Activated naive CD4-positive, alpha-beta T cell treated with anti-CD3 and anti-CD28 coated beads for 36 hours (primary cell): ENCODE data around the gene KREMEN2. TPM values are rescaled to one million over a fixed set of nuclear protein-coding genes. Genes with fewer than 3 reads are reported as not detected.

Experiments
- CTCF ChIA-PET: fragments of 350-600 bp; sonication (Branson Sonifier 250); formaldehyde crosslinking; loops from one replicate; lab custom pipeline; 2021; ENCODE audit warnings: antibody characterized with exemption; lab: Charles Lee
- DNase-seq: peaks from one replicate; pipeline ENCODE4 v3.0.0-alpha.2; 2020
- H3K27ac Mint-ChIP-seq: one replicate; pipeline ENCODE4 v1.8.0; 2021; ENCODE audit warnings: mild to moderate bottlenecking, mixed read lengths
- H3K27me3 Mint-ChIP-seq: one replicate; pipeline ENCODE4 v1.8.0; 2021; ENCODE audit warnings: low read depth, mixed read lengths
- H3K36me3 Mint-ChIP-seq: one replicate; pipeline ENCODE4 v1.8.0; 2021; ENCODE audit warnings: low read depth, mixed read lengths
- H3K4me1 Mint-ChIP-seq: one replicate; pipeline ENCODE4 v1.8.0; 2021; ENCODE audit warnings: low read depth, mixed read lengths
- H3K4me3 Mint-ChIP-seq: one replicate; pipeline ENCODE4 v1.8.0; 2021; ENCODE audit warnings: mild to moderate bottlenecking, moderate library complexity, mixed read lengths
- H3K9me3 Mint-ChIP-seq: one replicate; pipeline ENCODE4 v1.8.0; 2021; ENCODE audit warnings: mixed read lengths
- intact Hi-C: fragments of 100-400 bp; cut with micrococcal nuclease; formaldehyde crosslinking; loops from one replicate; pipeline ENCODE4 v1.15.1; 2023
- total RNA-seq, 2 experiments: library from RNA; stranded (reverse); gene quantifications; one replicate each; pipeline ENCODE4 v1.2.3, GENCODE V29; 2021

KREMEN2 gene
- total RNA-seq, 2 experiments from 2014 or later: not detected

DNA sequence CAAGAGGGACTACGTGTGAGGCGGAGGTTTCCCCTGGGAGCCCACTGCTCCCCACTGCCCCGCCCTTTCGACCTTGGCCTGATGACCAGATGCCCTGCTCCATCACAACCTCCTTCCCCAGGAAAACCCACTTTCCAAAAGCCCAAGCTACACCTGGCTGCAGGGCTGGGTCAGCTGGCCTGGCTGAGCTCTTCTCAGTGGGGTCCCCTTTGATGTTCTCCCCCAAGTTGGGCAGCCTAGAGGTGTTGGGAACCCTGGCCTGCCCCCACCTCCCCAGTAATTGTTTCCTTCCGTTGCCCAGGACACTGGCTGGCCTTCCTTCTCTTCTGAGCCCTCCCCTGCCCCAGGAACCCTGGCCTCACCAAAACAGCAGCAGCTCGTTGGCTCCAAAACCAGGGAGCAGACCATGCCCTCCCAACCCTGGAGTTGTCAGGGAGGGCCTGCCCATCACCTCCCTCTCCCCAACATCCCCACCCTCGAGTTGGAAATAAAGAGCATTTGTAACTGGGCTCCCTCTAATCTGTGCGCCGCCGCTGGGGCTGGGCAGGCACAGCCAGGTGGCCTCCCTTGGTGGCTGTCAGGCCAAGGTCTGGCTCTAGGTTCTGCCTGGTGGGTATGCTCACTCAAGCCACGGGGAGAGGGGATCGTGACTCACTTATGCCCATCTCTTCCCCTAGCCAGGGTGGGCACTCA lies 50.1 kb downstream of the KREMEN2 start:
- no peak for DNase-seq
- peaks cover 3% of the 10 kb centered on the region for H3K27me3 Mint-ChIP-seq
- peaks cover 10% of the 10 kb centered on the region for H3K4me1 Mint-ChIP-seq
- CTCF ChIA-PET: interaction anchor here (1.0 kb wide), 1 partner anchor 32 kb away, joined by 4 read pairs; no protein-coding TSS in a partner anchor
- no peaks in the 10 kb centered on the region for H3K9me3 Mint-ChIP-seq
- H3K36me3 Mint-ChIP-seq: no peaks in the 10 kb centered on the region
- H3K4me3 Mint-ChIP-seq: no peak overlapping the region
- intact Hi-C loops: no loop called here
- H3K27ac Mint-ChIP-seq: no peak overlapping the region

DNA sequence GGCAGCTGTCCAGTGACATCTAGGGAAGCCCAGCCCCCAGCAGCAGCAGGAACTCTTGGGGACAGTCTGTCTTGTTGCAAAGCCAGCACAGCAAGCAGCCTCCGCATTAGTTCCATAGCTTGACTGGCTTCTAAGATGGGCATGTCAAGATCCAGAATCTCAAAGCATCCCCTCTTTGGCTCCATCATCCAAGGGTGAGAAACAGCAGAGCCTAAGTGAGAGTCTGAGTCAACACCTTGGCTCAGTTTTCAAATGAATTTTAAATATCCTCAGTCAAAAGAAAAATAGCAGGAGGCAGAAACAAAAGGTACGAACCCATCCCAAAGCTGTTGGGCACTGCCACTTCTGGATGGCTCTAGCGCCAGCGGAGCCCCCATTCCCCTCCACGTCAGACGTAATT lies 50.9 kb downstream of the KREMEN2 start:
- no peak overlapping the region for H3K4me3 Mint-ChIP-seq
- peaks cover 16% of the 10 kb centered on the region for H3K4me1 Mint-ChIP-seq
- DNase-seq: no peak
- H3K27me3 Mint-ChIP-seq: peaks cover 4% of the 10 kb centered on the region
- CTCF ChIA-PET: no interaction called here
- no peak overlapping the region for H3K27ac Mint-ChIP-seq
- no peaks in the 10 kb centered on the region for H3K9me3 Mint-ChIP-seq
- no peaks in the 10 kb centered on the region for H3K36me3 Mint-ChIP-seq
- intact Hi-C loops: no loop called here

DNA sequence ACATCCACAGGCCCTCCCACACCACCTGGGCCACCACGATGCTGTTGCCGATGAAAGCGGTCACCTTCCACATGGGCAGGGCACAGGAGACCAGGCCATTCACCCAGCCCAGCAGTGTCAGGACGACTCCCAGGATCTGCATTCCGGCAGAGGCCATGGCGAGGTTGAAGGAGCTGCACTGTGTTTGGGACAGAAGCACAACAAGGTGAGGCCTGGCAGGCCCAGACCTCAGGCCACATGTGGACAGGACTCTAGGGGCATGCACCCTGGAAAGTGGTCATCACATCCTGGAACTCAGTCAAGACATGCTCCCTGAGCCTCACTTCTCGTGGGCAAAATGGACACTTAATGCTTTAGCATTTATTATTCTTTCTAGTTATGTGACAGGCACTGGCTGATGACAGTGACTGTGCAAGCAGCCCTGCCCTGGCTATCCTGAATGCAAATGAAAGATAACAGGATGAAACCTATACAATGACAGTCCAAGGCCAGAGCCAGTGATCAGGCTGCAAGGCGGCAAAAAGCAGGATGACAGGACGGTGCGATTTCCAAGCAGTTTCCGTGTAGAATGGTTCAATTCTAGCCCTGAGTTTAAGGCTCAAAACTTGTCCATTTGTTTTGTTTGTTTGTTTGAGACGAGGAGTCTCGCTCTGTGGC lies 51.9 kb downstream of the KREMEN2 start:
- Mint-ChIP-seq H3K4me3 (no peak overlapping the region), H3K4me1 (peaks cover 22% of the 10 kb centered on the region), H3K36me3 (no peaks in the 10 kb centered on the region), H3K27me3 (peaks cover 5% of the 10 kb centered on the region), H3K9me3 (no peaks in the 10 kb centered on the region), H3K27ac (no peak overlapping the region)
- DNase-seq: no peak
- CTCF ChIA-PET: no interaction called here
- intact Hi-C loops: no loop called here

DNA sequence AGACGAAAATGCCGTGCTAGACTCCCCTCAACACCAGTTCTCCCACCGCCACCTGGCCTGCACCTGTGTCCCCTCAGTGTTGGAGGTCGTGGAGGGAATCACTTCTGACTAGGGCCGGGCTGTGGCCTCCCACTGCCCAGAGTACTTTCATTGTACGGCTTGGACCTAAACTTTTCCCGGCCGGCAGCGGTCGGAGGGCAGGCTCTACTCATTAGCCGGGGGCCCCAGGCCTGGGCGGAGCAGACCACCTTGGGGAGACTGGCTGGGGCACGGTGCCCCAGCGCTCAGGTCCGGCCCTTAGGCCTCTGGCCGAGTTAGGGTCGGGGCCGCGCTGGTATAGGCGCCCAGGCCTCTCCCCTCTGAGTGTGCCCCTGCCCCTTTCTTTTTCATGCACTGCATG lies 53.3 kb downstream of the KREMEN2 start:
- Mint-ChIP-seq H3K4me3 (no peak overlapping the region), H3K36me3 (no peaks in the 10 kb centered on the region), H3K27me3 (peaks cover 5% of the 10 kb centered on the region), H3K4me1 (peaks cover 31% of the 10 kb centered on the region), H3K9me3 (no peaks in the 10 kb centered on the region), H3K27ac (no peak overlapping the region)
- intact Hi-C loops: no loop called here
- CTCF ChIA-PET: no interaction called here
- DNase-seq: no peak

Other genes starting within 250 kb of the KREMEN2 start
- 1 to 10 TPM; 1.7 to 2.4 TPM for gene PRSS27, start 244.1 kb upstream of the KREMEN2 start, total RNA-seq
- gene SRRM2, start 211.6 kb upstream of the KREMEN2 start, total RNA-seq: 100 to 1,000 TPM; 607 to 649 TPM
- gene ELOB, start 187.0 kb upstream of the KREMEN2 start, total RNA-seq: 100 to 1,000 TPM; 177 to 189 TPM
- under 1 TPM; 0.12 to 0.17 TPM for gene PRSS33, start 176.7 kb upstream of the KREMEN2 start, total RNA-seq
- not detected for gene PRSS41, start 165.8 kb upstream of the KREMEN2 start, total RNA-seq
- gene PRSS21, start 147.0 kb upstream of the KREMEN2 start, total RNA-seq: 1 to 10 TPM; 3.3 to 4.1 TPM
- gene ZG16B, start 134.0 kb upstream of the KREMEN2 start, total RNA-seq: under 1 TPM; 0.22 to 0.64 TPM
- gene PRSS22, start 106.1 kb upstream of the KREMEN2 start, total RNA-seq: not detected
- gene FLYWCH2, start 81.1 kb upstream of the KREMEN2 start, total RNA-seq: 10 to 100 TPM; 12.7 to 15.2 TPM
- 10 to 100 TPM; 33.5 to 35.4 TPM for gene FLYWCH1, start 52.3 kb upstream of the KREMEN2 start, total RNA-seq
- 10 to 100 TPM; 25.8 to 28.2 TPM for gene PAQR4, start 5.1 kb downstream of the KREMEN2 start, total RNA-seq
- 100 to 1,000 TPM; 128 to 136 TPM for gene PKMYT1, start 16.2 kb downstream of the KREMEN2 start, total RNA-seq
- not detected for gene CLDN9, start 48.6 kb downstream of the KREMEN2 start, total RNA-seq
- gene CLDN6, start 53.9 kb downstream of the KREMEN2 start, total RNA-seq: not detected
- gene TNFRSF12A, start 56.1 kb downstream of the KREMEN2 start, total RNA-seq: under 1 TPM; 0.88 to 0.96 TPM
- gene HCFC1R1, start 59.7 kb downstream of the KREMEN2 start, total RNA-seq: 10 to 100 TPM; 22.6 to 26.8 TPM
- 10 to 100 TPM; 40.6 to 41.0 TPM for gene THOC6, start 59.8 kb downstream of the KREMEN2 start, total RNA-seq
- gene BICDL2, start 72.7 kb downstream of the KREMEN2 start, total RNA-seq: not detected
- under 1 TPM; 0.29 to 0.37 TPM for gene MMP25, start 82.3 kb downstream of the KREMEN2 start, total RNA-seq
- gene IL32, start 101.4 kb downstream of the KREMEN2 start, total RNA-seq: 100 to 1,000 TPM; 964 to 991 TPM
- under 1 TPM in 1 of 2 experiments, not detected in 1; 0.26 TPM for gene ZSCAN10, start 135.0 kb downstream of the KREMEN2 start, total RNA-seq
- under 1 TPM in 1 of 2 experiments, not detected in 1; 0.25 TPM for gene ZNF205, start 148.3 kb downstream of the KREMEN2 start, total RNA-seq
- 1 to 10 TPM; 6.1 to 6.5 TPM for gene ZNF213, start 170.8 kb downstream of the KREMEN2 start, total RNA-seq
- gene OR1F1, start 223.9 kb downstream of the KREMEN2 start, total RNA-seq: not detected